HG03060 (cell line): Measurements from ENCODE around the gene TNRC6C.
A peak's percentile ranks its signal among the peaks of the same experiment; 100 is the strongest.
"Not testable (repeated sequence)": the region's sequence is repeated elsewhere in the genome, so short reads cannot be mapped to it uniquely, and the experiment has no call there.

Experiments used
- ATAC-seq: cut with Tn5 transposase; IDR thresholded peaks from one replicate; pipeline ENCODE4 v1.9.1; 2021; ENCODE audit warnings: low read depth, moderate number of reproducible peaks; ENCODE audit not compliant: unreplicated experiment

Gene TNRC6C

GRCh38 chr17:78133179-78133951, 174.9 kb downstream of the TNRC6C start:
- ATAC-seq: no peak

DNA sequence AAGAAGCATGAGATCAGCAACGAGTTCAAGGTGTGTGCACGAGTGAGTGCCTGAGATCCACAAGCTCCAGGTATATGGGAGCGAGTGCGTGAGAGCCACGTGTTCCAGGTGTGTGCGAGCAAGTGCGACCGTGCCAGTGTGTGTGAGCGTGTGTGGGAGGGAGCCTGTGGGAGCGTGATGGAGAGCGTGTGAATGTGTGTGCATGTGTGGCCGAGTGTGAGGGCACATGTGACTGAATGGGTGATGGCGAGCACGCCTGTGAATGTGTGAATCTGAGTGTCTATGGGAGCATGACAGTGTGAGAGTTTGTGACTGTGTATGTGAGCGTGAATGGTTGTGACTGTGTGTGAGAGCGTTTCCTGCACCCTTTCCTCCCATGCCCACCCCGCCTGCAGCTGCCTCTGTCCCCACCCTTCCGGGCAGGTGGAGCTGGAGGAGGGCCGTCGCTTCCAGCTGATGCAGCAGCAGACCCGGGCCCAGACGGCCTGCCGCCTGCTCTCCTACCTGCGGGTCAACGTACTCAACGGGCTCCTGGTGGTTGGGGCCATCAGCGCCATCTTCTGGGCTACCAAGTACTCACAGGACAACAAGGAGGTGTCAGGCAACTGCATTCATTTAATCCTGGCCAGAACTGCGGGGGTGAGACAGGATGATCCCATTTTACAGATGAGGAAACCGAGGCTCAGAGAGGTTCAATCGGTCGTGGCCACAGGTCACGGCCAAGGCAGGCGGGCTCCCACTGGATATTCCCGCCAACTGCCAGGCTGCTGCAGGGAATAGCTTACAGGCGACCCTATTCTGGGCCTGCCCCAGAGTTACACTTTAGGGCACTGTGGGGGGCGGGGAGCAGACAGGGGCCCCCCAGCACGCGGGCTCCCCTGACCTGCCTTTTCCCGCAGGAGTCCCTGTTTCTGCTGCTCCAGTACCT, 175.7 kb downstream of the TNRC6C start:
- ATAC-seq: no peak

DNA sequence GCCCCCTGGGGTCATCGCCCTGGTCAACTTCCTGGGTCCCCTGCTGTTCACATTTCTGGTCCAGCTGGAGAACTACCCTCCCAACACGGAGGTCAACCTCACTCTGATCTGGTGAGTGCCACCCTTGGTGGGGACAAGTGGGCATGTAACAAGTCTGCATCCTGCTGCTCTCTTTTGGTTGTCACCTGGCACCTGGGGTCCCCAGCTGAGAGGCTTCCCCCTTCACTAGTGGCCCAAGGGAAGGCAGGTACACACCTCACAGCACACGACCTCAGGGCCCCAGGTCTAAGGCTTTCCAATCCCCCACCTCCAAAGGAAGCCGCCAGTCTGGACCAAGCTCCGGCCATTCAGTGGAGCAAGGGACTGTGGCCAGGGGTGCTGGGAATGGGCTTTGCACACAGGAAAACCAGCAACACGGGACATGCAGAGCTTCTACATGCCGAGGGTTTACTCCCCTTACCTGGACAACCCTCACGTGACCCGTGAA, 176.4 kb downstream of the TNRC6C start:
- no peak for ATAC-seq

DNA sequence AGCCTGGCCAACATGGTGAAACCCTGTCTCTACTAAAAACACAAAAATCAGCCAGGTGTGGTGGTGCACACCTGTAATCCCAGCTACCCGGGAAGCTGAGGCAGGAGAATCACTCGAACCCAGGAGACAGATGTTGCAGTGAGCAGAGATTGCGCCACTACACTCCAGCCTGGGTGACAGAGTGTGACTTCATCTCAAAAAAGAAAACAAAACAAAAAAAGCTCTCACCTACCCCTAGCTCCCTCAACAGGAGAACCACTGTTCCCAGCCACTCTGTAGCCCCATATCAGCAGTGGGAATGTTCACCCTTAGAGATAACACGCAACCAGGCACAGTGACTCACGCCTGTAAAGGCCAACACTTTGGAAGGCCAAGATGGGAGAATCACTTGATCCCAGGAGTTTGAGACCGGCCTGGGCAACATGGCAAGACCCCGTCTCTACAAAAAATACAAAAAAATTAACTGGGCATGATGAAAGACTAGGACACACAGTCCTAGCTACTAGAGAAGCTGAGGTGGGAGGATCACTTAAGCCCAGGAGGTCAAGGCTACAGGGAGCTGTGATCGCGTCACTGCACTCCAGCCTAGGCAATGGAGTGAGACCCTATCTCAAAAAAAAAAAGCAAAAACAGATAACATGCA, 177.5 kb downstream of the TNRC6C start:
- no peak for ATAC-seq

GRCh38 chr17:78137392-78138203, 179.1 kb downstream of the TNRC6C start:
- ATAC-seq: no peak

GRCh38 chr17:78138204-78139060, 179.9 kb downstream of the TNRC6C start:
- no peak for ATAC-seq

- ATAC-seq: not testable (repeated sequence)
These were observed 181.3 kb downstream of the TNRC6C start for GRCh38 chr17:78139861-78140168.

GRCh38 chr17:78140169-78141051, 181.9 kb downstream of the TNRC6C start:
- peak; percentile 50 for ATAC-seq

DNA sequence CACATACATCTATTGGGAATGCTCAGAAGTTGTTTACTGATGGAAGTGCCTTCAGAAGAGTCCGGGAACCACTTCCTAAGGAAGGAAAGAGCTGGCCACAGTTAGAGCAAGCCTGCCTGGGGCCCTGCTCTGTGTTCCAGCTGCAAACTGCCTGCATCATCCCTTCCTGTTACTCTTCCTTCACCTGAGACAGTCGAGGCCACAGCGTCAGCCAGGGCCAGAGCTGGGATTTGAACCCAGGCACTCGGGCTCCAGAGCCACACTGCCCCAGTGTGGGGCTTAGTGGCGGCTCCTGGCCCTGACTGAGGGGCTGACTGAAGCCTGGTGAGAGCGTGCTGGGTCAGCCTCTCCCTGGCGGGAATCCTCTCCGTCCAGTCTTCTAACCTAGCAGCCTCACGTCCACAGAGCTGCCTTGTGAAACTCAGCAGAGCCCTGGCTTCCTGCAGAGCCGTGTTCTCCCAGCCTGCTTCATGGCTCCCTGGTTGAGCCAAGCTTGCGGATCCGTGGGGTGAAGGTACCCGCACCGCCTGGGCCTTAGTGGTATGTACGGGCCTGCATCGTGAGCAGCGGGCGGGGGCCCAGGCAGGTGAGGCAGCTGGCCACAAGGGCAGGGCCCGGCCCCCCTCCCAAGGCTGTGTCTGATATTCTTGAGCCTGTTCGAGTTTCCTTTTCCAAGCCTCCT, 183.1 kb downstream of the TNRC6C start:
- ATAC-seq: no peak

- ATAC-seq: no peak
These were observed 183.8 kb downstream of the TNRC6C start for GRCh38 chr17:78142119-78142861.

DNA sequence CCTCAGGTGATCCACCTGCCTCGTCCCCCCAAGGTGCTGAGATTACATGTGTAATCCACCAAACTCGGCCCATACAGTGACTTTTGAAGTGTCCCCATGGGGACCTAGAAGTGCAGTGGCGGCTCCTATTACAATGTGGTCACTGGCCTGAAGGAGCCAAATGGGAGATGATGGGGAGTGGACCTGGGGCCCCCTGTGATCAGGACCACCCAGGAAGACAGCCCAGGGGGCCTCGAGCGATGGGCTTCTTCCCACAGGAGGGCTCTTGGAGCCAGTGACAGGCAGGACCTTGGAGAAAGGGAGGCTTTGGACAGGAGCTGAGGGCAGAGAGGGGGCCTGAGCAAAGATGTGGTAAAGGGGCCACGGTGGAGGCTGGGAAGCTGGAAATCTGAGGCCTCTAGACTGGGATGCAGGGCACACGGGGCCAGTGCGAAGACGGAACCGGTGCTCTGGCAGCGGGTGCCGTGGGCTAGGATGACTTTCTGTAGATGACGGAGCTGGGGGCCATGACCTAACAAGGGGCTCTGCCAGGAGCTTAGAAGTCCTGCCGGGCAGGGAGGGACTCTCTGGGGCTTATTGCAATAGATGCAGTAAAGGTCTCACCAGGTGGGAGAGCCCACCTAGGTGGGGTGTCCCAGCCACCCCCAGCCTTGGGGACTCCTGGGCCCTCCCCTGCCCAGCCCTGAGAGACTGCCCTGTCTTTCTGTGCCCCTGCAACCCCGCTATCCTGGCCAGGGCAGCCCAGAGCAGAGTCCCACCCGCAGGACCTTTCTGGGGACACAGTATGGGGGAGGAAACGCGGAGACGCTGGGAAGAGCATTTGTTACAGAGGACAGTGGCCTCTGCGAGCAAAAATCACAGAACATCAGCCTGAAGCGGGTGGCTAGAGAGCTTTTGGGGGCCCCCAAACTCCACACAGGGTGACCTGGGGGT, 185.0 kb downstream of the TNRC6C start:
- no peak for ATAC-seq

GRCh38 chr17:78144147-78144719, 185.7 kb downstream of the TNRC6C start:
- ATAC-seq: no peak

DNA sequence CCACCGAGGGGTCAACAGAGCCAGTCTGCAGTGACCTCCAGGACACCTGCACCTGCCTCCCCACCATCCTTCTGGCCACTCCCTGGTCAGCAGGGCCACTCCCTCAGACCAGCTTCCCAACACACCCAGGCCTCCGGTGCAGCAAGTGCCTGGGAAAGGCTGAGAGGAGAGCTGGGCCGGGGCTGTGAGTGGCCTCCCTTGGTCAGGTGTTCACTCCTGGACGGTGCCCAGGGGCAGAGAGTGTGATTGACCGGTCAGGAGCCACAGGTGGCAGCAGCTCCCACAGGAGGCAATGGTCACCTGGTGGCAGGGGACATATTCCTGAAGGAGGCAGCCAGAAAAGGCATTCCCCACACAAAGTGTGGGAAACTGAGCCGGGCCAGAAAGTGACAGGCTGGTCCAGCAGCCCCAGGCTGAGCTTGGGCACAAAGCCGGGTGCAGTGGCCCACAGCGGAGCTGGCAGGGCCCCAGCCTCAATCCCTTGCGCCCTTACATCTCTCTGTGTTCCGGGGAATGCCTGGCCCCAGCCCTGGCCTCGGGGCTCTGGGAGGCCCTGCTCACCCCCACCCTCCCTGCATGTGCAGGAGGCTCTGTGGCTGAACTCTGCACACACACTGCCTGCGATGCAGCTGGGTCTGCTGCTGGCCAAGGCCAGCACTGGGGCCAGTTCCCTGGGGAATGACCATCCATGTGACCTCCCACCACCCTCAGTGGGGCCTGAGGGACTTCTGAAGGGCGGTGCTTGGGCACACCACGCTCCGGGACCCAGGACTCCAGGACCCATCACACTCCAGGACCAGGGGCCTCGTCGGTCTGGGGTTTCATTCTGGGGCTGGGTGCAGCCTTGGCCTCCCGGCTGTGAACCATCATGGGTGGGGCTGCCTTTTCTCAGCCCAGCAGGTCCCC, 186.5 kb downstream of the TNRC6C start:
- ATAC-seq: no peak

DNA sequence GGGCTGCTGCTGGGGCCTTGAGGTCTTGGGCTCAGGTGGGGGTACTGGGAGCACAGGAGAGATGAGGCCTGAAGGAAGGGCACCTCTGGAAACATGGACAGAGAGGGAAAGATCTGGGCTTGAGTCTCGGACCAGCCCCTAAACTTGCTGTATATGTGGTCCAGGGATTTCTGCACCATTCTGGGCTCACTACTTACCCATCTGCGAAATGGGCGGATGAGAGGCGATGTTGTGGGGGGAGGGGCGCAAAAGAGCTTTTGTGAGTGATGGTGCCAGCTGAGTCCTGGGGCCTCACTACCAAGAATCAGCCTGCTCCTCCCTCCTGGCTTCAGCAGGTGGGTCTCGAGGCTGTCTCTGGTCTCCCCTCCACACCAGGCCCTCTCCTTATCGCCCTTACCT, 188.0 kb downstream of the TNRC6C start:
- ATAC-seq: no peak

- ATAC-seq: no peak
These were observed 188.4 kb downstream of the TNRC6C start for GRCh38 chr17:78146881-78147280.
